ENCODE measurements around the gene GINM1.

The GINM1 gene

DNA sequence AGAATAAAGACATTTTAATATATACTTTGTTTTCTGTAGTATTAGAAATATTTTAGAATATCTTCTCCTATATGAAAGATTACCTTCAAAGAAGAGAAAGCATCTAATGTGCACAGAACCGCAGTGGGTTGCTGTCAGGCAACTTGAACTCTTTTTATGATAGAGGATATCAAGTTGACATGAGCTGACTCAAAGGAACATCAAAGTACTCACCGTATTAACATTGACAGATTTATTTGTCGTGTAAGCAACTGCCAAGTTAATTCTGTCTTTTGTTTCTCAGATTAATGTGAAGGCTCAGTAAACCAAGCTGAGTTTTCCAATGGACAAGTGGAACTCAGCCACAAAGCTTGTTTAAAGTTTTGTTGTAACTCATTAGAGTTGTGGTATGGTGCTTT, 2.2 kb upstream of the GINM1 start:
- Histone ChIP-seq H3K4me3 (ENCODE audit: low read length) (no peak overlapping the region), H3K27ac (ENCODE audit: low read depth, low read length) (no peak overlapping the region), H3K9ac (ENCODE audit: low read length) (no peak overlapping the region), H3K27me3 (ENCODE audit: control insufficient read depth, insufficient read depth, low read length) (no peaks in the 10 kb centered on the region), H3K36me3 (ENCODE audit: control insufficient read depth, insufficient read depth, low read length) (no peaks in the 10 kb centered on the region), H3K4me1 (ENCODE audit: control insufficient read depth, insufficient read depth, low read length) (no peaks in the 10 kb centered on the region)

DNA sequence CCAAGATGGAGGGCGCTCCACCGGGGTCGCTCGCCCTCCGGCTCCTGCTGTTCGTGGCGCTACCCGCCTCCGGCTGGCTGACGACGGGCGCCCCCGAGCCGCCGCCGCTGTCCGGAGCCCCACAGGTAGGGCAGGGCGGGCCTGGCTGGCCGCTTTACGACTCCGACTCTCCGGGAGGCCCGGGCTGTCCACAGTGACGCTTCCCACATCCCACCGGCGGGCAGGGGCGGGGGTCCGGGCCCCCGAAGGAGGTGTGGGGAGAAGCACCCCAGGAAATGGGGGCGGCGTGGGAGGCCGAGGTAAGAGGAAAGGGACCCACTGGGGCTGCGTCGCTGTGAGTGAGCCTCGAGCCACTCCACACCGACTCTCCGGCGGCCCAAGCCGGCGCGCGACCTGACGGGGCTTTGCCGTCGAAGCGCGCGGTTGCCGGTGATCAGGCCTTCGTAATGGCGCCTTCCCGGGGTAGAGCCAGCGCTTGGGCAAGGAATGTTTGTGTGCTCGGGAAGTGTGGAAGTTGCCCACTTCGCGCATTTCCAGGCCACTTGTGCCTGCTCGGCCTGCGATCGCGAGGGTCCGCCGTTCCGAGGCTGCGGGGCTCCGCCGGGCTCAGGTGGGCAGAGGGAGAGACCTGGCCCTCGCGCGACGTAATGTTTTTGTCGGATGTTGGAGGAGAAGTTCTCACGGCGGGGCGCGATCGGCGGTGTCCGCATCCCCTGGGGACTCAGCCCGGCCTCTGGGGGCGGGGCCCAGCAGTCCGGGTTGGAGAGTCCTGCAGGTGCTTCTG, 427 bp downstream of the GINM1 start:
- H3K9ac ChIP-seq (ENCODE audit: low read length) = peak overlapping the region; percentile 95
- H3K36me3 ChIP-seq (ENCODE audit: control insufficient read depth, insufficient read depth, low read length) = no peaks in the 10 kb centered on the region
- H3K4me1 ChIP-seq (ENCODE audit: control insufficient read depth, insufficient read depth, low read length) = no peaks in the 10 kb centered on the region
- H3K27me3 ChIP-seq (ENCODE audit: control insufficient read depth, insufficient read depth, low read length) = no peaks in the 10 kb centered on the region
- H3K27ac ChIP-seq (ENCODE audit: low read depth, low read length) = peak overlapping the region; percentile 81
- peak overlapping the region; percentile 91 for H3K4me3 ChIP-seq (ENCODE audit: low read length)

DNA sequence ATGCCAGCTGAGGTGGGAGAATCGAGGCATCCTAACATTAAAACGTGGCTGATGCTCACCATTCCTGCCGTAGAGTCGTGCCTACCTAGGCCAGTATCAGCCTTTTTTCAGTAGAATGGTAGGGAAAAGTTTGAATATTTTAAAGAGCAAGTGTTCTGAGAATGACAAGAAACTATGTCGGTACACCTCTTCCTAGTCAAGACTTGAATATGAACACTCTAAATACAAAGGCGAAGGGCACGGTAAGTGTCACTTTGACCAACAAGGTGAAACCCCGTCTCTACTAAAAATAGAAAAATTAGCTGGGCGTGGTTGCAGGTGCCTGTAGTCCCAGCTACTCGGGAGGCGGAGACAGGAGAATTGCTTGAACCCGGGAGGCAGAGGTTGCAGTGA, 1.0 kb downstream of the GINM1 start:
- no peaks in the 10 kb centered on the region for H3K27me3 ChIP-seq (ENCODE audit: control insufficient read depth, insufficient read depth, low read length)
- H3K9ac ChIP-seq (ENCODE audit: low read length) = no peak overlapping the region
- peak overlapping the region; percentile 91 for H3K4me3 ChIP-seq (ENCODE audit: low read length)
- H3K27ac ChIP-seq (ENCODE audit: low read depth, low read length) = peak overlapping the region; percentile 81
- H3K4me1 ChIP-seq (ENCODE audit: control insufficient read depth, insufficient read depth, low read length) = no peaks in the 10 kb centered on the region
- H3K36me3 ChIP-seq (ENCODE audit: control insufficient read depth, insufficient read depth, low read length) = no peaks in the 10 kb centered on the region

DNA sequence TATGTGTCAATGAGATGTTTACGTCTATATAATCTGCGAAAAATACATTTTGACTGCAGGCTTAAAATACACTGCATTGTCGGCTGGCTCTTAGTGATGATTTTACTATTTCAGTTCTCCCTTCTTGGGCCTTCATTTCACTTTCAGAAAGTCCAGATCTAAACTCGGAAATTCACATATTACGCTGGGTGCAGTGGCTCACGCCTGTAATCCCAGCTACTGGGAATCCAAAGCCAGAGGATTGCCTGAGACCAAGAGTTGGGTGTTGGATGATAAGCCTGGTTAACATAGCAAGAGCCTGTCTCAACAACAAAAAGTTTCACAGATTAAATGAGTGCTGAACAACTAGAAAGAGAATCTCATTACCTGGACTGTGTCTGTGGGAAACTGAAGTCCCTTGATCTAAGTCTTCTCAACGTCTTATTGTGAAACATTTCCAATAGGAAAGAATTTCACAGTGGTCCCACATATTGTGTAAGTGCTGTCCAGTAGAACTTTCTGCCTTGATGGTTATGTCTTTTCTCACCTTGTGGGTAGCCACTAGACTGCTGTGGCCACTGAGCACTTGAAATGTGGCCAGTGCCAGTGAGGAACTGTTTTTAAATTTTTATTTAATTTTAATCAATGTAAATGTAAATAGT, 1.9 kb downstream of the GINM1 start:
- no peak overlapping the region for H3K9ac ChIP-seq (ENCODE audit: low read length)
- no peak overlapping the region for H3K27ac ChIP-seq (ENCODE audit: low read depth, low read length)
- no peaks in the 10 kb centered on the region for H3K4me1 ChIP-seq (ENCODE audit: control insufficient read depth, insufficient read depth, low read length)
- H3K36me3 ChIP-seq (ENCODE audit: control insufficient read depth, insufficient read depth, low read length) = no peaks in the 10 kb centered on the region
- H3K4me3 ChIP-seq (ENCODE audit: low read length) = no peak overlapping the region
- H3K27me3 ChIP-seq (ENCODE audit: control insufficient read depth, insufficient read depth, low read length) = no peaks in the 10 kb centered on the region

DNA sequence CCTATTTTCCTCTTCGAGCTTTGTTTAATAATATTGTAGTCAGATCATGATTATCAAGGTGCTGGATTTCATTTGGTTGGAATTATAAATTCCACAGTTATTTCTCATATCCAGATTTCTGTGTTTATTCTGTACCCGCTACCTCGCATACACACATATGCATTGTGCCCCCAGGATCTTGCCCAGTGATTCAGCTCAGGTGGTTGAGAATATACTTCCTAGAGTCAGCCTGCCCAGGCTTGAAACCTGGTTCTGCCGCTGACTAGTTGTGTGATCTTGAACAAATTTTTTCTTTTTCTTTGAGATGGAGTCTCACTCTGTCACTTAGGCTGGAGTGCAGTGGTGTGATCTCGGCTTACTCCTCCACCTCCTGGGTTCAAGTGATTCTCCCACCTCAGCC, 14.7 kb downstream of the GINM1 start:
- H3K27me3 ChIP-seq (ENCODE audit: control insufficient read depth, insufficient read depth, low read length) = no peaks in the 10 kb centered on the region
- H3K27ac ChIP-seq (ENCODE audit: low read depth, low read length) = no peak overlapping the region
- peaks cover 16% of the 10 kb centered on the region for H3K36me3 ChIP-seq (ENCODE audit: control insufficient read depth, insufficient read depth, low read length)
- H3K4me3 ChIP-seq (ENCODE audit: low read length) = no peak overlapping the region
- H3K9ac ChIP-seq (ENCODE audit: low read length) = no peak overlapping the region
- no peaks in the 10 kb centered on the region for H3K4me1 ChIP-seq (ENCODE audit: control insufficient read depth, insufficient read depth, low read length)

DNA sequence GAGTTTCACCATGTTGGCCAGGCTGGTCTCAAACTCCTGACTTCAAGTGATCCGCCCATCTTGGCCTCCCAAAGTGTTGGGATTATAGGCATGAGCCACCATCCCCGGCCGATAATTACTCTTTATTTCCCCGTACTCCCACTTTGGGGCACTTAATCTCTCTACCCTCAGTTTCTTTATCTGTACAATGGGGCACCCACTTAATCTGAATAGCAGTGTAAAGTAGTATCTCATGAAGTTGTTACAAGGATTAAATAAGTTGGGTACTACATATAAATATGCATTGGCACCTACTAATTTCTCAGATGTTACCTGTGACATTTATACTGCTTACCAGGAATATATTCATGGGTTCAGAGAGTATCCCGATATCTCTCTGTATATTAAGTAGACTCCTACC, 15.2 kb downstream of the GINM1 start:
- Histone ChIP-seq H3K27me3 (ENCODE audit: control insufficient read depth, insufficient read depth, low read length) (no peaks in the 10 kb centered on the region), H3K4me3 (ENCODE audit: low read length) (no peak overlapping the region), H3K27ac (ENCODE audit: low read depth, low read length) (no peak overlapping the region), H3K4me1 (ENCODE audit: control insufficient read depth, insufficient read depth, low read length) (no peaks in the 10 kb centered on the region), H3K9ac (ENCODE audit: low read length) (no peak overlapping the region), H3K36me3 (ENCODE audit: control insufficient read depth, insufficient read depth, low read length) (peaks cover 16% of the 10 kb centered on the region)

DNA sequence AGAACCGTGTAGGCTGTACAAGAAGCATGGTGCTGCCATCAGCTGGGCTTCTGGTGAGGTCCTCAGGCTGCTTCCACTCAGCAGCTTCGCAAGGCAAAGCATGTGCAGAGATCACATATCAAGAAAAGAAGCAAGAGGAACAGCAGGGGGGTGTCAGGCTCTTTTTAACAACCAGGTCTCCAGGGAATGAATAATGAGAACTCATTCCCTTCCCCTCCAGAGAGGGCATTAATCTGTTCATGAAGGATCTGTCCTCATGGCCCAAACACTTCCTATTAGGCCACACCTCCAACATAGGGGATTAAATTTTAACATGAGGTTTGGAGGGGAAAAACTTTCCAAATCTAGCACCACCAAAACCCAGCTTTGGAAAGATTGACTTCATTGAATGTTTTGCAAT, 20.0 kb downstream of the GINM1 start:
- Histone ChIP-seq H3K4me3 (ENCODE audit: low read length) (no peak overlapping the region), H3K36me3 (ENCODE audit: control insufficient read depth, insufficient read depth, low read length) (peaks cover 10% of the 10 kb centered on the region), H3K27me3 (ENCODE audit: control insufficient read depth, insufficient read depth, low read length) (no peaks in the 10 kb centered on the region), H3K9ac (ENCODE audit: low read length) (no peak overlapping the region), H3K4me1 (ENCODE audit: control insufficient read depth, insufficient read depth, low read length) (no peaks in the 10 kb centered on the region), H3K27ac (ENCODE audit: low read depth, low read length) (no peak overlapping the region)

DNA sequence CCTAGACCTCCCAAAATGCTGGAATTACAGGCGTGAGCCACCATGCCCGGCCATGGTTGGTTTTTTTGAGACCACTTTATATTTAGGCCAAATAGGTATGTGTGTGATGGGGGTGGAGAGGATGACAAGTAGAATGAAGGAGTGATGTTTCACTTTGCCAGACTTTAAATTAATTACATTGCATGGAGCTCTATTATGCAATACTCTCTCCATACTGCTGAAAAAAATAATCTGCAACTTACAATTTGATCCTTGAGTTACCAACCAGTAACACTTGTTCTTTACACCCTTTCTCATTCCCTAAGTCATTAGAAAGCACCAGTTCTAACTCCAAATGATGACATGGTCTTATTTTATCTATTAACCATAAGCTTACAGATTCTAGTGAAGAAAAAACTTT, 26.8 kb downstream of the GINM1 start:
- Histone ChIP-seq H3K27me3 (ENCODE audit: control insufficient read depth, insufficient read depth, low read length) (no peaks in the 10 kb centered on the region), H3K4me3 (ENCODE audit: low read length) (no peak overlapping the region), H3K27ac (ENCODE audit: low read depth, low read length) (no peak overlapping the region), H3K36me3 (ENCODE audit: control insufficient read depth, insufficient read depth, low read length) (peaks cover 10% of the 10 kb centered on the region), H3K9ac (ENCODE audit: low read length) (no peak overlapping the region), H3K4me1 (ENCODE audit: control insufficient read depth, insufficient read depth, low read length) (no peaks in the 10 kb centered on the region)

DNA sequence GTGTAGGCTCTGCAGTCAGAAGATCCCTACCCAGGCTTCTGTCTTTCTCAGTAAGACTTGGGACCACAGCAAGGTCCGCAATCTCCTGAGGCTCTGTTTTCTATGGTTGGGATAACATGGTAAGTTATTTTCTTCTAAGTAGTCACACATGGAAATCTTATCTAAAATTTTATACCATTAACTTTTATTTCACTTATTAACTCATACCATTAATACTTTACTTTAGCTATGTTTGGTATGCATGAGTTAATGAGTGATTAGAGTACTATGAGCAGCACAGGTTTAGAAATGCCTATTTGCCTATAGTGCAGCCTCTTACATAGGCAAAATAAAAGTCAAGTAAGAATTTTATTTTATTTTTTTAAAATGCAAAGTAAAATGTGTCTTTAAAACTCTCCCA, 27.2 kb downstream of the GINM1 start:
- no peak overlapping the region for H3K9ac ChIP-seq (ENCODE audit: low read length)
- no peak overlapping the region for H3K4me3 ChIP-seq (ENCODE audit: low read length)
- H3K36me3 ChIP-seq (ENCODE audit: control insufficient read depth, insufficient read depth, low read length) = peaks cover 10% of the 10 kb centered on the region
- no peaks in the 10 kb centered on the region for H3K27me3 ChIP-seq (ENCODE audit: control insufficient read depth, insufficient read depth, low read length)
- no peaks in the 10 kb centered on the region for H3K4me1 ChIP-seq (ENCODE audit: control insufficient read depth, insufficient read depth, low read length)
- no peak overlapping the region for H3K27ac ChIP-seq (ENCODE audit: low read depth, low read length)

DNA sequence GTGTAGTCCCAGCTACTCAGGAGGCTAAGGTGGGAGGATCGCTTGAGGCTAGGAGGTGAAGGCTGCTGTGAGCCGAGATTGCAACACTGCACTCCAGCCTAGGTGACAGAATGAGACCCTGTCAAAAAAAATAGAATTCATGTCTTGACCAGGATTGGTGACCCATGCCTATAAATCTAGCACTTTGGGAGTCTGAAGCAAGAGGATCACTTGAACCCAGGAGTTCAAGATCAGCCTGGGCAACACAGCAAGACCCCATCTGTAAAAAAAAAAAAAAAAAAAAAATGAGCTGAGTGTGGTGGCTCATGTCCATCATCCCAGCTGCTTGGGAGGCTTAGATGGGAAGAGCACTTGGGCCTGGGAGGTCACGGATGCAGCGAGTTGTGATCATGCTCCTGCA, 34.3 kb downstream of the GINM1 start:
- Histone ChIP-seq H3K4me3 (ENCODE audit: low read length) (no peak overlapping the region), H3K27ac (ENCODE audit: low read depth, low read length) (no peak overlapping the region), H3K27me3 (ENCODE audit: control insufficient read depth, insufficient read depth, low read length) (no peaks in the 10 kb centered on the region), H3K36me3 (ENCODE audit: control insufficient read depth, insufficient read depth, low read length) (peaks cover 11% of the 10 kb centered on the region), H3K9ac (ENCODE audit: low read length) (no peak overlapping the region), H3K4me1 (ENCODE audit: control insufficient read depth, insufficient read depth, low read length) (no peaks in the 10 kb centered on the region)

DNA sequence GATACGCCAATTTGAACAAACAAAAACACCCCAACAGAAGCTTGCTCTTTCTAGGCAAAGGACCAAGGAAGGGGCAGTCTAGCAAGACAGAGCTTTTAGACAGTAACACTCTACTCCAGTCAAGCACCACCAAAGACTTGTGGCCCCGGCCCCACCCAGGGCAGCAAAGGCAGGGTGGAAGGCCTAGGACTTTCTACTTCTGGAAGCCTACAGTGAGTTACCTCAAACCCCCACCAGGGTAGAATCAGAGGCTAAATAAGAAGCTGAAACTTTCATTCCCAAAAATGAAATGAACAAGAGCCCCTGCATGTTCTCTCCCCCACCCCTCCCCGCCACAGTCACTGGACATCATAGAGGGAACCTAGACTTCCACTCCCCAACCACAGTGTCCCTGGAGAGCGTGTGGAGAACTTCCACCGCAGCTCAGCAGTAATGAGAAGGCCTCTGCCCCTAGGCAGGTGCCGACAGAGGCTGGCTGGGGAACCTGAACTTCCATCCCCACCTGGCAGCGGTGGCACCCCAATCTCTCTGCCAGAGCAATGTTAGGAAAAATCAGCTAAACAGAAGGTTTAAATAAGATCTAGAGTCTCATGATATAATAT, 42.3 kb downstream of the GINM1 start:
- Histone ChIP-seq H3K4me1 (ENCODE audit: control insufficient read depth, insufficient read depth, low read length) (no peaks in the 10 kb centered on the region), H3K4me3 (ENCODE audit: low read length) (no peak overlapping the region), H3K9ac (ENCODE audit: low read length) (no peak overlapping the region), H3K27me3 (ENCODE audit: control insufficient read depth, insufficient read depth, low read length) (no peaks in the 10 kb centered on the region), H3K36me3 (ENCODE audit: control insufficient read depth, insufficient read depth, low read length) (no peaks in the 10 kb centered on the region), H3K27ac (ENCODE audit: low read depth, low read length) (no peak overlapping the region)

DNA sequence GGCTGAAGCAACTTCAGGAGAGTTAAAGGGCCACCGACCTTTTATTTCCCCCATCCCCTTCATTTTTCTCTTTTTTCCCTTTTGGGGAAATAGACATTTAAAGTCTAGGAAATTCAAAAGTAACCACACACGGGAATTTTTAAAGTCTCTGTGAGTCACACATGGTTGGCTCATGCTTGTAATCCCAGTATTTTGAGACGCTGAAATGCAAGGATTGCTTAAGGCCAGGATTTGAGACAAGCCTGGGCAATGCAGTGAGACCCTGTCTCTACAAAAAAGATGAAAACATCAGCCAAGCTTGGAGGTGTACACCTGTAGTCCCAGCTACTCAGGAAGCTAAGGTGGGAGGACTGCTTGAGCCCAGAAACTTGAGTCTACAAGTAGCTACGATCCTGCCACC, 48.2 kb downstream of the GINM1 start:
- no peaks in the 10 kb centered on the region for H3K4me1 ChIP-seq (ENCODE audit: control insufficient read depth, insufficient read depth, low read length)
- H3K27ac ChIP-seq (ENCODE audit: low read depth, low read length) = no peak overlapping the region
- no peaks in the 10 kb centered on the region for H3K36me3 ChIP-seq (ENCODE audit: control insufficient read depth, insufficient read depth, low read length)
- H3K4me3 ChIP-seq (ENCODE audit: low read length) = no peak overlapping the region
- H3K9ac ChIP-seq (ENCODE audit: low read length) = no peak overlapping the region
- H3K27me3 ChIP-seq (ENCODE audit: control insufficient read depth, insufficient read depth, low read length) = no peaks in the 10 kb centered on the region

DNA sequence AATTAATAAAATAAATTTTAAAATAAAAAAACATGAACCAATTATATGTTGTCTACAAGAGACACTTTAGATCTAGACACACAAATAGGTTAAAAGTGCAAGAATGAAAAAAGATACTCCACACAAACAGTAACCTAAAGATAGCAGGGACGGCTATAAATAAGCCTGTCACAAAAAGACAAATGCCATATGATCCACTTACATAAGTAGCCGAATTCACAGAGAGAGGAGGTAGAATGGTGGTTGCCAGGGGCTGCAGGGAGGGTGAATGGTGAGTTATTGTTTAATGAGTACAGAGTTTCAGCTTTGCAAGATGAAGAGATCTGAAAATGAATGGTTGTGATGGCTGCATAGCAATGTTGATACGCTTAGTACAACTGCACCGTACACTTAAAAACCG, 49.6 kb downstream of the GINM1 start:
- Histone ChIP-seq H3K27me3 (ENCODE audit: control insufficient read depth, insufficient read depth, low read length) (no peaks in the 10 kb centered on the region), H3K36me3 (ENCODE audit: control insufficient read depth, insufficient read depth, low read length) (no peaks in the 10 kb centered on the region), H3K4me3 (ENCODE audit: low read length) (no peak overlapping the region), H3K9ac (ENCODE audit: low read length) (no peak overlapping the region), H3K27ac (ENCODE audit: low read depth, low read length) (no peak overlapping the region), H3K4me1 (ENCODE audit: control insufficient read depth, insufficient read depth, low read length) (no peaks in the 10 kb centered on the region)

Measured in rectal smooth muscle tissue (tissue), 1 donor.